ENCODE data around the gene MDP1. TPM values are rescaled to one million over a fixed set of nuclear protein-coding genes. Genes with fewer than 3 reads are reported as not detected.

Gene MDP1
- total RNA-seq, 1 experiment from 2014 or later = 18.8 TPM

DNA sequence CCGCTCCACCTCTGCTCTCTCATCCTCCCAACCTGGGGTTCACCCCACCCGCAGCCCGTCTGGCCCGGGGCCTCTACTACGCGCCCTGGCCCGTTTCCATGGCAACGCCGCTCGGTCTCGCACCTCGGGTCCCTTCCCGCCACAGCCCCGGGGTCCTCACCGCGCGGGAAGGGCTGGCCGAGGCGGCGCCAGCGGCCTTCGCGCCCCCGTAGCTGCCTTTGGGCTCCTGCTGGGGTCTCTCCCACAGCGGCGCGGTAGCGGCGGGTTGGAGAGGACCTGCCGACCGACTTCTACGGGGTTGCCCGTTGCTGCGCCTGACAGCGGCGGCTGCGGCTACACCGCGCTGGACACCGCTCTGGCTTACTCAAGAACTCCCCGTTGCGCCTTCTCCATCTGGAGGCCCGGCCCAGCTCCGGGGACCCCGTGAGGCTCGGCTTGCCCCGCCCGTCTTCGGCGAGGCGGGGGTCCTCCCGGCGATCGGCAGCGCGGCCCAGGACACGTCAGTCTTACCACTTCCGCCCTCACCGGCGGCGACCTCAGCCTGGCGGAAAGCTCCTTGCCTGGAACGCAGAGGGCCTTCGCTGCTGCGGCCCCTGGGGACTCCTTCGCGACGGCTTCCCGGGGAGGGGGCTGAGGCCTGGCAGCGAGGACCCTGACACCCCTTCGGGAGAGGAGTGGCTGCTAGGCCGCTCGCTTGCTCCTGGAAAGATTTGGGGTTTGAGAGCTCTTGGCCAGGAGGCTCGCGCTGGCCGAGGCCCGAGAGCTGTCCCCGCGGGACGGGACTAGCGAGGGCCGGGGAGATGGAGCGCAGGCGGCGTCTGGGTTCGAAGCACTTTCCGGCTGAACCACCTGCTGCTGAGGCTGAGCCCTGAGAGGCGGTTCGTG, 20.4 kb downstream of the MDP1 start, which contains the start of gene TM9SF1:
Gene TM9SF1 (minus strand): TSS at position 256 of the 885 bp plus-strand sequence. CDS start 422 bp downstream, outside the sequence.
- H3T11ph ChIP-seq (ENCODE audit: low read length) = no peak within 1 kb of the TSS
- TF ChIP-seq, protein P1, sequence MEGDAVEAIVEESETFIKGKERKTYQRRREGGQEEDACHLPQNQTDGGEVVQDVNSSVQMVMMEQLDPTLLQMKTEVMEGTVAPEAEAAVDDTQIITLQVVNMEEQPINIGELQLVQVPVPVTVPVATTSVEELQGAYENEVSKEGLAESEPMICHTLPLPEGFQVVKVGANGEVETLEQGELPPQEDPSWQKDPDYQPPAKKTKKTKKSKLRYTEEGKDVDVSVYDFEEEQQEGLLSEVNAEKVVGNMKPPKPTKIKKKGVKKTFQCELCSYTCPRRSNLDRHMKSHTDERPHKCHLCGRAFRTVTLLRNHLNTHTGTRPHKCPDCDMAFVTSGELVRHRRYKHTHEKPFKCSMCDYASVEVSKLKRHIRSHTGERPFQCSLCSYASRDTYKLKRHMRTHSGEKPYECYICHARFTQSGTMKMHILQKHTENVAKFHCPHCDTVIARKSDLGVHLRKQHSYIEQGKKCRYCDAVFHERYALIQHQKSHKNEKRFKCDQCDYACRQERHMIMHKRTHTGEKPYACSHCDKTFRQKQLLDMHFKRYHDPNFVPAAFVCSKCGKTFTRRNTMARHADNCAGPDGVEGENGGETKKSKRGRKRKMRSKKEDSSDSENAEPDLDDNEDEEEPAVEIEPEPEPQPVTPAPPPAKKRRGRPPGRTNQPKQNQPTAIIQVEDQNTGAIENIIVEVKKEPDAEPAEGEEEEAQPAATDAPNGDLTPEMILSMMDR (conservative IDR thresholded peaks at IDR 0.05) = no peak
- no peak within 1 kb of the TSS for H4K8ac ChIP-seq (replicated peaks; ENCODE audit: insufficient read length, low read depth, low read length)
- no peak within 1 kb of the TSS for H2BK5ac ChIP-seq (ENCODE audit: insufficient read length, low read length)
- no peak within 1 kb of the TSS for H3K4ac ChIP-seq (ENCODE audit: low read depth, low read length)
- H2AFZ ChIP-seq (ENCODE audit: low read length) = no peak within 1 kb of the TSS
- H3K9me3 ChIP-seq (ENCODE audit: control insufficient read depth, low read depth, low read length) = no peaks in the 10 kb centered on the region
- H3K4me2 ChIP-seq (ENCODE audit: insufficient read depth, insufficient read length, low read length) = peak within 1 kb of the TSS; percentile 71
- H3K4me1 Mint-ChIP-seq = peaks cover 24 to 26% of the 10 kb centered on the region in 2 experiments
- peak within 1 kb of the TSS; percentile 87 for H3K18ac ChIP-seq (ENCODE audit: insufficient read length, low read depth, low read length)
- H3K27ac Mint-ChIP-seq = peak within 1 kb of the TSS; percentile 96 to 98 (median 97)
- DNase-seq = peak; percentile 89
- no peak within 1 kb of the TSS for H3K23ac ChIP-seq (ENCODE audit: insufficient read length, low read depth, low read length)
- H3K79me2 ChIP-seq (ENCODE audit: insufficient read depth, low read length) = no peaks in the 10 kb centered on the region
- H2BK120ac ChIP-seq (ENCODE audit: low read depth, low read length, poor library complexity, severe bottlenecking) = peak within 1 kb of the TSS; percentile 69
- peaks cover 0 to 1% of the 10 kb centered on the region in 2 experiments; a peak in 2 of 5 replicates for H3K9me3 Mint-ChIP-seq
- no peak within 1 kb of the TSS for H4K5ac ChIP-seq (ENCODE audit: insufficient read length, low read depth, low read length)
- no peak within 1 kb of the TSS for H3K56ac ChIP-seq (ENCODE audit: insufficient read length, low read depth, low read length)
- WGBS (ENCODE audit: extremely low coverage, insufficient read length, low lambda C conversion rate) = no CpG with 5 or more reads among the region's 89 CpGs
- peak within 1 kb of the TSS; percentile 17 for H2BK12ac ChIP-seq (ENCODE audit: insufficient read length, low read depth, low read length)
- no peak within 1 kb of the TSS for H4K91ac ChIP-seq (ENCODE audit: insufficient read length, low read depth, low read length)
- H3K14ac ChIP-seq (ENCODE audit: insufficient read depth, low read length) = peak within 1 kb of the TSS; percentile 94
- no peaks in the 10 kb centered on the region for H4K20me1 ChIP-seq (ENCODE audit: control insufficient read depth, insufficient read depth, insufficient read length)
- no peak within 1 kb of the TSS for H2AK5ac ChIP-seq (ENCODE audit: insufficient read length, low read length)
- H3K9ac ChIP-seq (ENCODE audit: extremely low read depth, insufficient read length, low read length) = peak within 1 kb of the TSS; percentile 69
- peak within 1 kb of the TSS; percentile 7 for H3K27ac ChIP-seq (ENCODE audit: insufficient read length, low read depth, low read length)
- H3K27me3 ChIP-seq (ENCODE audit: insufficient read depth, low read length) = no peaks in the 10 kb centered on the region
- H3K79me1 ChIP-seq (ENCODE audit: insufficient read depth, low read depth, low read length, poor library complexity, severe bottlenecking) = no peaks in the 10 kb centered on the region
- H3K4me1 ChIP-seq (ENCODE audit: insufficient read depth, low read length) = no peaks in the 10 kb centered on the region
- no peak within 1 kb of the TSS; the same call in 1 of the 2 replicates for H2BK15ac ChIP-seq (ENCODE audit: low read depth, low read length)
- H3K23me2 ChIP-seq (ENCODE audit: insufficient read length, low read depth, low read length, poor library complexity, severe bottlenecking) = peaks cover 8% of the 10 kb centered on the region
- no peaks in the 10 kb centered on the region for H3K27me3 Mint-ChIP-seq (ENCODE audit: low read depth)
- no peak within 1 kb of the TSS for H2BK20ac ChIP-seq (ENCODE audit: low read depth, low read length, poor library complexity, severe bottlenecking)
- peaks cover 17 to 52% (median 47%) of the 10 kb centered on the region in 3 experiments for H3K36me3 Mint-ChIP-seq (ENCODE audit: insufficient read depth in 1 of 3, low read depth in 3 of 3)
- H3K4me3 Mint-ChIP-seq = peak within 1 kb of the TSS; percentile 92 to 98
